NCI-H1930 (cell line): ENCODE results near the gene AIG1.
"Not testable (repeated sequence)": the region's sequence is repeated elsewhere in the genome, so short reads cannot be mapped to it uniquely, and the experiment has no call there.

Source experiments
- DNase-seq, 2 experiments: peaks; one replicate each; lab custom pipeline; 2025; lab: John Stamatoyannopoulos, UW

Gene AIG1

GRCh38 chr6:143058987-143059386 is 1.7 kb upstream of the AIG1 start:
- DNase-seq = no peak

GRCh38 chr6:143059663-143060353 is 881 bp upstream of the AIG1 start:
- no peak for DNase-seq

DNA sequence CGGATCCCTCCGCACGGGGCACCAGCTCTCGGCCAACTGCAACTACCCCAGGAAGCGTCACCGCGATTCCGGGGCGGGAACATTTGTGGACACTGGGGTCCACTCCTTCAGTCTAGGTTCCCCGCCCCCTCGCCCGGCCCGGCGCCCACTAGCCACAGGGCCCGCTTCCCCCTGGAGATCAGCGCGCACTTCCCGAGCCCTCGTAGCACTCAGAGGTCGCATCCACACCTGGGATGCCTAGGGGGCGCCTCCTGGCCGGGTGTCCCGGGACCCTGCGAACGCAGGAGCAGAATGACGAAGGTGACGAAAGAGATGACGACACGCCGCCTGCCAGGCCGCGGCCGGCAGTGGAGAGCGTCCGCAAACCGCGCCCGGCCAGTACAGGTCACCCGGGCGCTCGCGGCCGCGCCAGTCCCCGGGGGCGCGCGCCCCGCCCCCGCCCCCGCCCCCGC is 309 bp upstream of the AIG1 start:
- DNase-seq = peak; percentile 54 to 76

DNA sequence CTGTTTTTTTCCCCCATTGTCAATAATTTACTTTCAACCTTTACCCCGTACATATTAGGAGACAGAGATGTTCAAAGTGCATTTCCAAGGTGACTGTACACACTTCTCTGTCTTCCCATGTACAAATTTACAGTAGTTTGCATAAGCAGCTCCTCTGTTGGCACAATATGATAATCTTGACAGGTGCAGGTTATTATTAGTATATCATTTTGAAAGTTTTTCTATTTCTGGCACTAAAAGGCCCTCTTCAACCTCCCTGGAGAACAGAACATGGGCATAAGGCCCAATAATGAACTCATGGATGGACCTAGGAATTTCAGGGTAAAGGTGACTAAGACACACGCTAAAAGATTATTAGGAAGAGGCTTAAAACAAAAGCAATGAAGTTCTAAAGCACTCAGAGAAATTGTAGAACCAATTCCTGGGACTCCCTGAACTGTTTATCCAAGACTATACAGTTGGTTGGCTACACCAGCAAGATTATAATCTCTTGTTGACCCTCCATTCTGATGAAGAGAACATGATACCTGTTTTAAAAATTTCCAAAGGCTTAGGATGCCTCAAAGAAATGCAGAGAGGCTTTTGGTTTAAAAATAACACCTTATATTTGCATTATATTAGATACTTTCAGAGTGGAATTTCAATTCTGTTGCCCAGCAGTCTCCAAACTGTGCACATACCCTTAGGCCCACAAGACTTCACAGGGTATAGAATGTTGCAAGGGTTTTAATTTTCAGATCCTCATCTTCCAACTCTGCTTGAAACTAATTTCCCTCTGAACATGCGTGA is 1.1 kb downstream of the AIG1 start:
- DNase-seq = no peak

DNA sequence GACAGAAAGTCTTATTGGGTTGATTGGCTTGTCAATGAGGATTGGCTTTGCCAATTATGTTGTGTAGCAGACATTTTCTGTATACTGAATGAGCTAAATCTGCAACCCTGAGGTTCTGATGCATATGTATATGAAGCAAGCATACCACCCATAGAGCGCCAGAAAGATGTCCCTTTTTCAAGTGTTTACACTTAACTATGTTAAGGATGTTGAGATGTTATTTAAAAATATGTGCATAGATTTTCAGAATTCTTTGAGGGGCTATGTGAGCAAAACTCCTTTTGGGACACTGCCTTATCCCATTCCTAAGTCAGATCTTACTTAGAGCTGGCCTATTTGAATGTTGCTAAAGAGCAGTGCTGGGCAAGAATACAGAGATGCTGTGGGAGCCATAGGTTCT is 1.9 kb downstream of the AIG1 start:
- no peak for DNase-seq

GRCh38 chr6:143063631-143064030 is 2.9 kb downstream of the AIG1 start:
- DNase-seq = no peak

- no peak for DNase-seq
Measured at GRCh38 chr6:143064271-143064670, 3.6 kb downstream of the AIG1 start.

GRCh38 chr6:143064951-143065683 is 4.4 kb downstream of the AIG1 start:
- no peak for DNase-seq

DNA sequence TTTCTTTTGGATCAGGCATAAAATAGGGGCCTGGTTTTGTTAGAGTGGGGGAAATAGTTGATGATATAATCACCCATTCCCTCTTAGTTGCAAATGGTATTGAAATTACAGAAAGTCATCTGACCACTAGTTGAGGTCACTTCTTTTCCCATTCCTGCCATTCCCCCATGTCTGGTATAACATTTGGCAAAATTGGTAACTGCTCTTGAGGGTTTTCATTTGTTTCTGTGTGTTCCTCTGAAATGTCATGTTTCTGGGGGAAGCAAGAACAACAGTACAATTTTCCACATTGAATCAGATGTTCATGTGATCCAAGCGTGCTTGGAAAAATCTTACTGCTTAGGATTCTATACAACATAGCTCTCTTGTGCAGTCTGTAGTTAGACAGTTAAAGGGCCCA is 7.3 kb downstream of the AIG1 start:
- DNase-seq = no peak

- no peak for DNase-seq
Measured at GRCh38 chr6:143074101-143074500, 13.4 kb downstream of the AIG1 start.

DNA sequence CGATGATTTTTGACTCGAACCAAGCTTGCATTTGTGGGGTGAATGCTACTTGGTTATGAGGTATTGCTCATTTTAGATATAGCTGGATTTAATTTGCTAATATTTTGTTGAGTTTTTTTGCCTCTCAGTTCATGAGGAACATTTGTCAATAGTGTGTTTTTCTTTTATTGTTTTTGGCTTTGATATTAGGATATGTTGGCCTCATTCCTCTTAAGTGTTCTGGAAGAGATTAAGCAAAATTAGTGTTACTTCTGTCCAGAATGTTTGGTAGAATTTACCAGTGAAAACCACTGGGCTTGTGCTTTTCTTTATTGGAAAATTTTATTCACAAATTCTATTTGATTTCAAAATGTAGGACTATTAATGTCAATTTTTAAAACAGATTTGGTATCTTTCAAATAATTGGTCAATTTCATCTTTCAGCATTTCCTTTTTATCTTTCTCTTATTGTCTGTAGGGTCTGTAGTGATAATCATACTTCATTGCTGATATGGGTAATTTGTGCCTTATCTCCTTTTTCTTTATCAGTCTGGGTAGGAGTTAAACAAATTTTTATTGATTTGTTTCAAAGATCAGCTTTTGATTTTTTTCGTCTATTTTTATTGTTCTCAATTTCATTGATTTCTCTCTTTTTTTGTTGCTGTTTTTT is 14.1 kb downstream of the AIG1 start:
- DNase-seq = no peak

- no peak for DNase-seq
Measured at GRCh38 chr6:143078468-143079324, 18.0 kb downstream of the AIG1 start.

DNA sequence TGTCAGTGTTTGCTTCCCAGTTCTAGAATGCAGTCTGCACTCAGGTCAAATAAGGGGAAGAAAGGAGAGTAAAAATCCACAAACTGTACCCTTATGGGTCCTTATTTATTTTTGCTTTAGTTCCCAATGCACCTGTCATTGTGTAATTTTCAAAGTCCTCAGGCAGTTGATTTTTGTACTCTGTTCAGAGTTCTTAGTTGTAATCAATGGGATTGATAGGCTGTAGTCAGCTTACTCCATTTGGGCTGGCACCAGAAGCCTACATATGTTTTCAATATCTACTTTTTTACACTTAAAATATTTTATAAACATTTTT is 18.6 kb downstream of the AIG1 start:
- DNase-seq = no peak

- DNase-seq = not testable (repeated sequence)
Measured at GRCh38 chr6:143082274-143082673, 21.6 kb downstream of the AIG1 start.

DNA sequence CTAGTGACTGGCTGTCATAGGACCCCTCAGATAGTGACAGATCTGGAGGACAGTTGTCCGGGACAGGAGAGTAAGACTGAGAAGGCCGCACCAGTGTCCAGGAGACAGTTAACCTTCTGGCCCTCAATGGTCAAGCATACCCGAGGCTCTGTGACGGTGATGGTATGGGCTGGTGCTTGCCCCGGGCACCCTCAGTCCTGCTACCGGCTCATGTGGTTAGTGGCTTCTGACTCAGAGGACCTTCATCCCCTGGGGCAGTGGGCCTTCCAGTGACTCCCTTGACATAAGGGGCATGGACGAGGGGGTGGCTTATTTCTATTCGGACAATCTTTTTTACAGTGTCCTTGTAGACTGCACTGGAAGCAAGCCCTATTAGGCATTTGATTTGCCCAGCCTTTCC is 23.3 kb downstream of the AIG1 start:
- DNase-seq = not testable (repeated sequence)

DNA sequence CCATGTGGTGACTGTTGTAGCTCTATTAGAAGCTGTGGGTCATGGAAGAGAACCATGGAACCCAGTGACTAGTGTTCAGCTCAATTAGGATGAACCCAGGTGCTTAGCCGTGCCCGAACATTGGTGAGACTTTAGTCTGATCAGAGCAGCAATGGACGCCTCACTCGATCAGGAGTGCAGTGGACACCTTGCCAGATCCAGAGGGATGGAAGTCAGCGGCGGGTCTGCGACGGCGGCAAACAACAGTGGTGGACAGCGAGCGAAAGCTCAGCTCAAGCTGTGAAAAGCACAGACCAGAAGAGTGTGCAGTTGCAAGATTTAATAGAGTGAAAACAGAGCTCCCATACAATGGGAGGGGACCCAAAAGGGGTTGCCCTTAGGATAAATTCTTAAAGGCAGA is 26.6 kb downstream of the AIG1 start:
- not testable (repeated sequence) for DNase-seq

DNA sequence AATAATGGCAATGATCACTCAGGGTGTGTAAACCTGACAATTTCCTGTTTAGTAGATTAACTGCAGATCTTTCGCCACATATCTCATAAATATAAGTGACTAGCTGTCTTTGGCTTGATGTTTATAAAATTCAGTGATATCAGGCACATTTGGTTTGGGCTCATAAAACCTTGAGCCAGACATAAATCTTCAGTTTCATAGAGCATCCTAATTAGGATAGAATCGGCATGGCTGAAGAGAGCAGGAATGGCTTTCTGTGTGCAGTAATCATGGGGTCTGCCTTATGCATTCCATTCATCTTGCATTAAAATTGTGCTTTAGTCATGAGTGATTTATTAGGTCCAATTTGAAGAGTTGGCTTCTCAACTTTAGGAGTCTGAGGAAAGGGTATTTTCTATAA is 27.2 kb downstream of the AIG1 start:
- no peak for DNase-seq

DNA sequence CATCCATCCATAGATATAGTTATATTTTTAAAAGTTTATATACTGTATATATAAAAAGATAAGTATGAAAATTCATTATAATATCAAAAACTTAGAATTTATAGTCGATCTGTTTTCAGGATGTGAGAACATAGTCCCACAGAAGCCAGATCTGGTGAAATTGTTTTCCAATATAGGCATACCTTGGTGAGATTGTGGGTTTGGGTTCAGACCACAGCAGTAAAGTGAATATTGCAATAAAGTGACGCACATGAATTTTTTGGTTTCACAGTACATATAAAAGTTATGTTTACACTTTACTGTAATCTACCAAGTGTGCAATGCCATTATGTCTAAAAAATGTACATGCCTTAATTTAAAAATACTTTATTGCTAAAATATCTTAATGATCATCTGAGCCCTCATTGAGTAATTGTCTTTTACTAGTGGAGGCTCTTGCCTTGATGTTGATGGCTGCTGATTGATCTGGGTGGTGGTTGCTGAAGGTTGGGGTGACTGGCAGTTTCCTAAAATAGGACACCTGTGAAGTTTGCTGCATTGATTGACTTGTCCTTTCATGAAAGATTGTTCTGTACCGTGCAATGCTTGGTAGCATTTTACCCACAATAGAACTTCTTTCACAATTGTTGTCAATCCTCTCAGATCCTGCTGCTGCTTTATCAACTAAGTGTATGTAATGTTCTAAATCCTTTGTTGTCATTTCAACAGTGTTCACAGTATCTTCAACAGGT is 29.8 kb downstream of the AIG1 start:
- no peak for DNase-seq

- DNase-seq = no peak
Measured at GRCh38 chr6:143092768-143093167, 32.1 kb downstream of the AIG1 start.

DNA sequence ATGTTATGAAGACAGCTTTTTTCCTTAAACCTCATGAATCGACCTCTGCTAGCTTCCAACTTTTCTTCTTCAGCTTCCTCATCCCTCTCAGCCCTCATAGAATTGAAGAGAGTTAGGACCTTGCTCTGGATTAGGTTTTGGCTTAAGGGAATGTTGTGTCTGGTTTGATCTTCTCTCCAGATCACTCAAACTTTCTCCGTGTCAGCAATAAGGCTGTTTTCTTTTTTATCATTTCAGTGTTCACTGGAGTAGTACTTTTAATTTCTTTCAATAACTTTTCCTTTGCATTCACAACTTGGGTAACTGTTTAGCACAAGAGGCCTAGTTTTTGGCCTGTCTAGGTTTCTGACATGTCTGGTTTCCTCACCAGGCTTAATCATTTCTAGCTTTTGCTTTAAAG is 32.6 kb downstream of the AIG1 start:
- no peak for DNase-seq

DNA sequence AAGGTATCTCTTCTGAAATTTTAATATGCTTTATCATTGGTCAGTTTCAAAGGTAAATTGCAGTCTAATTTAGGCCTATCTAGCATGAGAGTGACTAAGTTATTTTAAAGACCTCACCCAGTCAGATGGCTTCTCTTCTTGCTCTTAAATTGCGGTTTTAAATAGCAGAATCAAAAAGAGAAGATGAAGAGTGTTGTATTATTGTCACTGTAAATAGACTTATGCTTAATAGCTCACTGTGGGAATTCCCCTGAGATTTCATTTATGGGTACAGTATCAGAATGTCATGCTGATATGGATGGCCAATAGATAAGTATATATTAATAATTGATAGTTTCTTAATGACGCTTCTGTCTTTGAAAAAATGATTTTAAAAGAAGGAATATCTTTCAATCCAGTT is 35.7 kb downstream of the AIG1 start:
- no peak for DNase-seq
